Skeletal muscle tissue (tissue), 4 donors: ENCODE data around the gene NHERF2. TPM values are rescaled to one million over a fixed set of nuclear protein-coding genes. Genes with fewer than 3 reads are reported as not detected.
A peak's percentile ranks its signal among the peaks of the same experiment; 100 is the strongest.

ENCODE experiments used
- H3K27ac ChIP-seq: one replicate; pipeline ENCODE4 v1.7.0; 2013; ENCODE audit warnings: mild to moderate bottlenecking, low read depth, low read length, inconsistent platforms
- H3K27me3 ChIP-seq, 3 donors: one replicate each; pipeline ENCODE4 v1.7.0; 2013; ENCODE audit warnings: low read length in 3 of 3; ENCODE audit not compliant: control insufficient read depth in 3 of 3, insufficient read depth in 3 of 3
- H3K36me3 ChIP-seq, 3 donors: one replicate each; pipeline ENCODE4 v1.7.0; 2013; ENCODE audit warnings: low read length in 3 of 3; ENCODE audit not compliant: control insufficient read depth in 3 of 3, insufficient read depth in 3 of 3
- H3K4me1 ChIP-seq, 3 donors: one replicate each; pipeline ENCODE4 v1.7.0; 2013; ENCODE audit warnings: low read length in 3 of 3, mild to moderate bottlenecking in 3 of 3; ENCODE audit not compliant: control insufficient read depth in 3 of 3, insufficient read depth in 3 of 3
- H3K4me3 ChIP-seq, 3 donors: one replicate each; pipeline ENCODE4 v1.7.0; 2013; ENCODE audit warnings: low read length in 3 of 3
- H3K9ac ChIP-seq, 3 donors: one replicate each; pipeline ENCODE4 v1.7.0; 2013; ENCODE audit warnings: low read length in 3 of 3, mild to moderate bottlenecking in 3 of 3, moderate library complexity in 2 of 3, low read depth in 1 of 3
- H3K9me3 ChIP-seq, 3 donors: one replicate each; pipeline ENCODE4 v1.7.0; 2013; ENCODE audit warnings: low read length in 3 of 3; ENCODE audit not compliant: control insufficient read depth in 3 of 3
- total RNA-seq: library from RNA; depleted of rRNA; stranded (reverse); fragments of >200 nt; gene quantifications from one replicate; pipeline ENCODE4 v1.2.3, GENCODE V29; 2014
- donor health status: Osteomylitis.

The NHERF2 gene
- total RNA-seq, 1 donor from 2014 or later: 15.1 TPM

DNA sequence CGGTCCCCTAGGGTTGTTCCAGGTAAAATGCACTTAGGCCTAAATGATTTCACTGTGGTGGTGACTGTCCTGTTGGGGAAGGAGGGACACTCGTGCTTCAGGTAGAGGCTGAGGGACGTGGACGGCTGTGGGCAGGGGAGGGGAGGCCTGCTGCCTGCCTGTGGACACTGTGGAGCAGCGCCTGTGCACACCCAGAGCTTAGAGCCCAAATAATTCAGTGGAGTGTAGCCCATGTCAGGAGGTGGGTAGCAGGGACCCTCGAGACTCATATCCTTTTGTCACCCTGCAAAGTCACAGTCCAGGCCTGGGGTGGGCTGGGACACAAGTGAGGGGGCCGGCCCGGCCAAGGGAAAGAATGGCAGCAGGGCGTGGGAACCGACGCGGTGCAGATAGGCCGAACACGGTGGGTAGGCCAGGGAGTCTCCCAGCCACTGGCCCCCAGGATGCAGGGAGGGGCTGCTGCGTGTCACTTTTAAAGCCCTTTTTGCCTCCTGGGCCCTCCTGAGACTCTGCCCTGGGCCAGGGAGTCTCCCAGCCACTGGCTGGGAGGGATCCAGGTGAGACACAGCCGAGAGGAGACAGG lies 733 bp upstream of the NHERF2 start:
- Histone ChIP-seq H3K4me3 (peak overlapping the region; percentile 33 to 67 (median 48)), H3K4me1 (peaks cover 26 to 44% (median 42%) of the 10 kb centered on the region in 3 donors), H3K9ac (peak overlapping the region in 2 of 3 donors; percentile 10 to 76)

GRCh38 chr16:2027024-2028010 lies 615 bp downstream of the NHERF2 start:
- H3K36me3 ChIP-seq: peaks cover 0 to 2% (median 0%) of the 10 kb centered on the region in 3 donors
- peaks cover 0 to 6% (median 0%) of the 10 kb centered on the region in 3 donors for H3K27me3 ChIP-seq
- H3K9me3 ChIP-seq: no peaks in the 10 kb centered on the region
- H3K27ac ChIP-seq: no peak overlapping the region
- peak overlapping the region; percentile 32 to 78 (median 54) for H3K9ac ChIP-seq
- peaks cover 30 to 47% (median 46%) of the 10 kb centered on the region in 3 donors for H3K4me1 ChIP-seq
- H3K4me3 ChIP-seq: peak overlapping the region; percentile 70 to 85 (median 78)

More for the DNA sequence above, 733 bp upstream of the NHERF2 start:
- H3K27me3 ChIP-seq: peaks cover 3 to 11% (median 4%) of the 10 kb centered on the region in 3 donors
- no peaks in the 10 kb centered on the region for H3K9me3 ChIP-seq
- no peak overlapping the region for H3K27ac ChIP-seq
- H3K36me3 ChIP-seq: no peaks in the 10 kb centered on the region

GRCh38 chr16:2028146-2028545 lies 1.4 kb downstream of the NHERF2 start:
- H3K4me1 ChIP-seq: peaks cover 29 to 47% (median 40%) of the 10 kb centered on the region in 3 donors
- H3K4me3 ChIP-seq: peak overlapping the region; percentile 70 to 85 (median 78)
- H3K36me3 ChIP-seq: peaks cover 0 to 3% (median 0%) of the 10 kb centered on the region in 3 donors
- H3K27me3 ChIP-seq: peaks cover 0 to 6% (median 0%) of the 10 kb centered on the region in 3 donors
- peak overlapping the region in 2 of 3 donors; percentile 54 to 78 for H3K9ac ChIP-seq
- H3K9me3 ChIP-seq: no peaks in the 10 kb centered on the region
- no peak overlapping the region for H3K27ac ChIP-seq

- H3K4me3 ChIP-seq: peak overlapping the region; percentile 70 to 85 (median 78)
- H3K9me3 ChIP-seq: no peaks in the 10 kb centered on the region
- peaks cover 30 to 43% (median 41%) of the 10 kb centered on the region in 3 donors for H3K4me1 ChIP-seq
- H3K9ac ChIP-seq: peak overlapping the region in 1 of 3 donors; percentile 78
- peaks cover 0 to 3% (median 0%) of the 10 kb centered on the region in 3 donors for H3K36me3 ChIP-seq
- H3K27me3 ChIP-seq: peaks cover 0 to 6% (median 0%) of the 10 kb centered on the region in 3 donors
- H3K27ac ChIP-seq: no peak overlapping the region
Observed at GRCh38 chr16:2028620-2029220, 2.0 kb downstream of the NHERF2 start.

- Histone ChIP-seq H3K9ac (peak overlapping the region in 1 of 3 donors; percentile 78), H3K27ac (no peak overlapping the region), H3K27me3 (peaks cover 0 to 6% (median 0%) of the 10 kb centered on the region in 3 donors), H3K4me3 (peak overlapping the region in 2 of 3 donors; percentile 23 to 85), H3K36me3 (peaks cover 0 to 3% (median 0%) of the 10 kb centered on the region in 3 donors), H3K4me1 (peaks cover 29 to 42% (median 41%) of the 10 kb centered on the region in 3 donors), H3K9me3 (no peaks in the 10 kb centered on the region)
Observed at GRCh38 chr16:2029350-2029749, 2.6 kb downstream of the NHERF2 start.

DNA sequence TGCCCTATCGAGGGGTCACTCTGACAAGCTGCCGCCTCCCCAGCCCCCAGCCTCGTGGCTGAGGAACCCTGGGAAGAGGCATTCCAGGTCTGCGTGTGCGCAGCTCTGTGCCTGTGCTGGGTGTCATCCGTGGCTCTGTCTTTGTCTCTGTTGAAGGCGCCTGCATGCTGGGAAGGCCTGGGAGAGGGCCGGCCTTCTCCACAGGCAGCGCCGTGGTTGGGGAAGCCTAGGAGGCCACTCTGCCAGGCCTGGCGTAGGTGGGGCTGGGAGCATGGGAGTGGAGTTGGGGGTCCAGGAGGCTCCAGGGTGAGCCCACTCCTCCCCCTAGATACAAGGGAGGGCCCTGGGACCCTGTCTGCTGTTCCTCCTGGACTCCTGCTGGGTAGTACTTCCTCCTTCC lies 3.3 kb downstream of the NHERF2 start:
- Histone ChIP-seq H3K4me3 (peak overlapping the region in 2 of 3 donors; percentile 23 to 56), H3K9ac (peak overlapping the region in 1 of 3 donors; percentile 64), H3K36me3 (peaks cover 0 to 3% (median 0%) of the 10 kb centered on the region in 3 donors), H3K27ac (no peak overlapping the region), H3K9me3 (no peaks in the 10 kb centered on the region), H3K4me1 (peaks cover 34 to 47% (median 43%) of the 10 kb centered on the region in 3 donors), H3K27me3 (peaks cover 0 to 6% (median 0%) of the 10 kb centered on the region in 3 donors)

DNA sequence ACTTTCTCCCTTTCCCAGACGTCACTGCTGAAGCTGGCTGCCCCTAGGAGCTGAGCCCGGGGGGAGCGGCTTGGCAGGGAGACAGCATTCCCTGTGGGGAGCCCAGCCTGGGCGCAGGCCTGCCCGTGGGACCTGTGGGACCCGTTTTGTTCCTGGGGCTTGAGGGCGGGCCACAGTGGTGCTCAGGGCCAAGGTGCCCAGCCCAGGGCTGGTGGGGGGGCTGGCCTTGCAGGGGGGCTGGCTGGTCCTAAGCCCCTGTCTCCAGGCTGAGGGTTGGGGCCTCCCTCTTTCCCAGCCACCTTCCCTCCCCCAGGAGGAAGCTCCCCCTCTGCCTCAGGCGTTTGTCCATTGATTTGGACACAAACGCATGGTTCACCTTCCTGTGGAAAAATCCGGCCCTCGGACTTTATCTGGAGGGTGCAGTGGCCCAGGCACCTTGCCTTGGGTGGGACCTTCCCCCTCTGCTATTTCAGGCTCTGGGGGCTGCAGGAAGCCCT lies 4.4 kb downstream of the NHERF2 start:
- H3K4me3 ChIP-seq: no peak overlapping the region
- peak overlapping the region; percentile 7 for H3K27ac ChIP-seq
- peak overlapping the region in 1 of 3 donors; percentile 50 for H3K9ac ChIP-seq
- H3K27me3 ChIP-seq: peaks cover 0 to 6% (median 0%) of the 10 kb centered on the region in 3 donors
- H3K36me3 ChIP-seq: peaks cover 0 to 3% (median 0%) of the 10 kb centered on the region in 3 donors
- peaks cover 35 to 51% (median 48%) of the 10 kb centered on the region in 3 donors for H3K4me1 ChIP-seq
- no peaks in the 10 kb centered on the region for H3K9me3 ChIP-seq

DNA sequence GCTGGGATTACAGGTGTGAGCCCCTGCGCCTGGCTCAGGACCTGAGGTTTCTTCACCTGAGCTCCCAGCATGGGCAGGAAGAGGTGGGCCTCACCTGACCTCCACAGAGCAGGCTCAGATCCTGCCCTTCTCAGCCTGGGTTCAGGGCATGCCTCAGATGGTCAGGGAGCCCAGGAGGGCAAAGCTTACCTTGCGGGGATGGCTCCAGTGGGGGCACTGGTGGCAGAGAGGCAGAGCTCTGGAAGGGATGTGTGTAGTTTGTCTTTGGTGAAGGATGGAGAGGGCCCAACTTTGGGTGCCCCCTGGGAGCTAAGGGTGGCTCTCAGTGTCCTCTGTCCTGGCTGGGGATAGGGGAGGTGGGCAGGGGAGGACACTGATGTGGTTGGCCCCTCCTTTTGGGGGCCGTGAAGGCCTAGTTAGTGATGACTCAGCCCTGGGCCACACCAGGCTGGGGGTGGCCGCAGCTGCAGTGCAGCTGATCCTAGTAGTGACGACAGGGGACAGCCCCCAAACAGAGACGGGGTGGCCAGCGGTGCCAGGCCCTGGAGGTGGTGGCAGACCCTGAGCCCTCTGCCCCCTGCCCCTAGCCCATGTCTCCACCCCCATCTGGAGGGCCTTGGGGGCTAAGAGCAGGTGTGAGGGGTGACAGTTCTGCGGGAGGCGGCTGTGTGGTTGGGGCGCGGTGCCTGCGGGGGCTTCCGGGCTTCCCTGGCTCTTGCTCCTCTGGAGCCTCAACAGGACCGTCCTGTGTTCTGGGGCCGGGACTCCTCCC lies 5.8 kb downstream of the NHERF2 start:
- Histone ChIP-seq H3K36me3 (peaks cover 0 to 10% (median 4%) of the 10 kb centered on the region in 3 donors), H3K27ac (peak overlapping the region; percentile 75), H3K27me3 (peaks cover 0 to 4% (median 0%) of the 10 kb centered on the region in 3 donors), H3K4me3 (peak overlapping the region in 2 of 3 donors; percentile 46 to 52), H3K9me3 (no peaks in the 10 kb centered on the region), H3K4me1 (peaks cover 38 to 58% (median 55%) of the 10 kb centered on the region in 3 donors), H3K9ac (peak overlapping the region in 2 of 3 donors; percentile 23 to 79)
